B cell (primary cell): Measurements from ENCODE around the gene ZNF524.

Experiments used
- CTCF ChIP-seq: fragments of 200-600 bp; IDR thresholded peaks from one replicate; pipeline ENCODE4 v1.8.0; 2022; ENCODE audit warnings: antibody characterized with exemption, mild to moderate bottlenecking
- EZH2 ChIP-seq: IDR thresholded peaks from 2 replicates; pipeline ENCODE4 v1.6.1; 2012; ENCODE audit warnings: borderline replicate concordance, low read depth, mild to moderate bottlenecking, moderate library complexity, low read length; ENCODE audit not compliant: insufficient read depth, poor library complexity, severe bottlenecking

GRCh38 chr19:55603581-55604292, 3.6 kb downstream of the ZNF524 start:
- TF ChIP-seq EZH2, result no peak
- TF ChIP-seq CTCF, result no peak
